Epithelial cell of esophagus (primary cell): ENCODE results near the gene ENAH.
A peak's percentile ranks its signal among the peaks of the same experiment; 100 is the strongest.

Source experiments
- DNase-seq: peaks from one replicate; pipeline ENCODE4 v3.0.0; 2010; ENCODE audit warnings: low read depth
- H3K4me3 ChIP-seq: 2 replicates; pipeline ENCODE4 v1.5.1; 2011; ENCODE audit warnings: mild to moderate bottlenecking, low read length, control low read depth
- CTCF ChIP-seq: IDR thresholded peaks from 2 replicates; pipeline ENCODE4 v1.5.1; 2011; ENCODE audit warnings: low read depth, mild to moderate bottlenecking, low read length, control low read depth, inconsistent platforms; ENCODE audit not compliant: insufficient read depth; ENCODE audit errors: missing control alignments

The ENAH gene

GRCh38 chr1:225509376-225509707 lies 143.6 kb downstream of the ENAH start:
- H3K4me3 ChIP-seq = no peak overlapping the region
- DNase-seq = peak; percentile 9
- no peak for TF ChIP-seq CTCF

GRCh38 chr1:225508538-225509375 lies 144.2 kb downstream of the ENAH start:
- no peak overlapping the region for H3K4me3 ChIP-seq
- DNase-seq = peak; percentile 97
- no peak for TF ChIP-seq CTCF

GRCh38 chr1:225506727-225507126 lies 146.2 kb downstream of the ENAH start:
- no peak for DNase-seq
- H3K4me3 ChIP-seq = no peak overlapping the region
- no peak for TF ChIP-seq CTCF

- TF ChIP-seq CTCF = no peak
- no peak overlapping the region for H3K4me3 ChIP-seq
- DNase-seq = peak; percentile 53
These were observed 148.1 kb downstream of the ENAH start for GRCh38 chr1:225504776-225505175.

GRCh38 chr1:225500624-225501192 lies 152.2 kb downstream of the ENAH start:
- TF ChIP-seq CTCF = no peak
- no peak overlapping the region for H3K4me3 ChIP-seq
- no peak for DNase-seq

GRCh38 chr1:225498549-225499136 lies 154.3 kb downstream of the ENAH start:
- no peak for DNase-seq
- no peak overlapping the region for H3K4me3 ChIP-seq
- TF ChIP-seq CTCF = no peak
